ENCODE measurements around the gene ALDH4A1.

GRCh38 chr1:18943914-18944572 is 41.7 kb upstream of the ALDH4A1 start:
- TF ChIP-seq CTCF (IDR thresholded peaks at IDR 0.05; ENCODE audit: borderline replicate concordance, extremely low read depth, low read length, poor library complexity, severe bottlenecking) (no peak), EZH2 (IDR thresholded peaks at IDR 0.05; ENCODE audit: borderline replicate concordance, low read depth, low read length, severe bottlenecking) (no peak)
